Naive B cell (primary cell): ENCODE measurements around the gene VPS35L. TPM values are rescaled to one million over a fixed set of nuclear protein-coding genes. Genes with fewer than 3 reads are reported as not detected.

Experiments used
- ATAC-seq, 2 donors: fragments of 150-1000 bp; cut with Tn5 transposase; 2 replicates each; pipeline ENCODE4 v1.10.0; 2021; ENCODE audit warnings: low read depth in 2 of 2, mild to moderate bottlenecking in 2 of 2, moderate library complexity in 2 of 2
- DNase-seq: peaks from one replicate; pipeline ENCODE4 v3.0.0; 2022
- H3K27ac Mint-ChIP-seq, 6 donors: one replicate each; pipeline ENCODE4 v1.8.0; 2020 to 2022; ENCODE audit warnings: mild to moderate bottlenecking in 6 of 6, mixed read lengths in 6 of 6, moderate library complexity in 5 of 6, inconsistent platforms in 2 of 6
- H3K27me3 Mint-ChIP-seq, 3 donors: one replicate each; pipeline ENCODE4 v1.8.0; 2021 to 2022; ENCODE audit warnings: mixed read lengths in 3 of 3, mild to moderate bottlenecking in 1 of 3
- H3K36me3 Mint-ChIP-seq, 2 donors: one replicate each; pipeline ENCODE4 v1.8.0; 2020 to 2022; ENCODE audit warnings: mixed read lengths in 2 of 2, inconsistent platforms in 1 of 2, mild to moderate bottlenecking in 1 of 2
- H3K4me1 Mint-ChIP-seq, 3 donors: one replicate each; pipeline ENCODE4 v1.8.0; 2020 to 2022; ENCODE audit warnings: mixed read lengths in 3 of 3, inconsistent platforms in 1 of 3, mild to moderate bottlenecking in 1 of 3, moderate library complexity in 1 of 3
- H3K4me3 Mint-ChIP-seq, 8 donors: one replicate each; pipeline ENCODE4 v1.8.0; 2020 to 2022; ENCODE audit warnings: mild to moderate bottlenecking in 8 of 8, mixed read lengths in 8 of 8, moderate library complexity in 8 of 8, inconsistent platforms in 2 of 8
- H3K9me3 Mint-ChIP-seq, 7 donors: one replicate each; pipeline ENCODE4 v1.8.0; 2020 to 2022; ENCODE audit warnings: mixed read lengths in 7 of 7, mild to moderate bottlenecking in 5 of 7, inconsistent platforms in 2 of 7, moderate library complexity in 1 of 7
- polyA plus RNA-seq, 6 donors: library from polyadenylated mRNA; unstranded; fragments of 300-500 nt; fragmentation: Illumina TruSeq; gene quantifications; one replicate each; pipeline ENCODE4 v1.2.3, GENCODE V29; 2021; ENCODE audit warnings: low read depth in 6 of 6

The VPS35L gene
- polyA plus RNA-seq, 6 donors from 2014 or later: 31.1 to 38.6 (median 33.8) TPM

- Mint-ChIP-seq H3K9me3 (peaks cover 0 to 1% (median 0%) of the 10 kb centered on the region in 7 donors), H3K4me3 (no peak overlapping the region), H3K27me3 (no peaks in the 10 kb centered on the region), H3K4me1 (no peaks in the 10 kb centered on the region), H3K36me3 (peaks cover 10 to 11% of the 10 kb centered on the region in 2 donors), H3K27ac (no peak overlapping the region)
- DNase-seq (no peak), ATAC-seq (no peak)
Measured at GRCh38 chr16:19548144-19548543, 7.4 kb upstream of the VPS35L start.

GRCh38 chr16:19549673-19550072 lies 5.8 kb upstream of the VPS35L start:
- ATAC-seq: no peak
- H3K27ac Mint-ChIP-seq: no peak overlapping the region
- H3K9me3 Mint-ChIP-seq: no peaks in the 10 kb centered on the region
- no peak overlapping the region for H3K4me3 Mint-ChIP-seq
- no peaks in the 10 kb centered on the region for H3K27me3 Mint-ChIP-seq
- DNase-seq: no peak
- H3K36me3 Mint-ChIP-seq: no peaks in the 10 kb centered on the region
- H3K4me1 Mint-ChIP-seq: peaks cover 0 to 6% (median 1%) of the 10 kb centered on the region in 3 donors

- no peaks in the 10 kb centered on the region for H3K27me3 Mint-ChIP-seq
- DNase-seq (peak; percentile 14), ATAC-seq (no peak)
- peak overlapping the region; percentile 94 to 98 (median 96) for H3K27ac Mint-ChIP-seq
- no peaks in the 10 kb centered on the region for H3K36me3 Mint-ChIP-seq
- no peaks in the 10 kb centered on the region for H3K9me3 Mint-ChIP-seq
- H3K4me1 Mint-ChIP-seq: peaks cover 13 to 29% (median 20%) of the 10 kb centered on the region in 3 donors
- H3K4me3 Mint-ChIP-seq: peak overlapping the region; percentile 94 to 99 (median 97)
Measured at GRCh38 chr16:19555938-19556771, 652 bp downstream of the VPS35L start.

GRCh38 chr16:19559242-19559910 lies 3.9 kb downstream of the VPS35L start:
- H3K4me3 Mint-ChIP-seq: peak overlapping the region in 2 of 8 donors; percentile 63 to 64
- DNase-seq (peak; percentile 34), ATAC-seq (no peak)
- peaks cover 0 to 5% (median 3%) of the 10 kb centered on the region in 7 donors for H3K9me3 Mint-ChIP-seq
- no peaks in the 10 kb centered on the region for H3K27me3 Mint-ChIP-seq
- H3K4me1 Mint-ChIP-seq: peaks cover 16 to 25% (median 20%) of the 10 kb centered on the region in 3 donors
- H3K36me3 Mint-ChIP-seq: no peaks in the 10 kb centered on the region
- H3K27ac Mint-ChIP-seq: no peak overlapping the region

GRCh38 chr16:19560078-19560477 lies 4.6 kb downstream of the VPS35L start:
- ATAC-seq (no peak), DNase-seq (no peak)
- Mint-ChIP-seq H3K9me3 (peaks cover 0 to 5% (median 3%) of the 10 kb centered on the region in 7 donors), H3K4me3 (no peak overlapping the region), H3K4me1 (peaks cover 15 to 19% (median 16%) of the 10 kb centered on the region in 3 donors), H3K36me3 (no peaks in the 10 kb centered on the region), H3K27ac (no peak overlapping the region), H3K27me3 (no peaks in the 10 kb centered on the region)

GRCh38 chr16:19563377-19563776 lies 7.9 kb downstream of the VPS35L start:
- DNase-seq: no peak
- Mint-ChIP-seq H3K27ac (peak overlapping the region in 1 of 6 donors; percentile 49), H3K4me3 (peak overlapping the region in 1 of 8 donors; percentile 37), H3K4me1 (peaks cover 0 to 6% (median 3%) of the 10 kb centered on the region in 3 donors), H3K36me3 (peaks cover 6 to 9% of the 10 kb centered on the region in 2 donors), H3K27me3 (no peaks in the 10 kb centered on the region), H3K9me3 (peaks cover 0 to 5% (median 3%) of the 10 kb centered on the region in 7 donors)
- no peak for ATAC-seq

- Mint-ChIP-seq H3K4me1 (peaks cover 0 to 2% (median 0%) of the 10 kb centered on the region in 3 donors), H3K36me3 (peaks cover 10 to 16% of the 10 kb centered on the region in 2 donors), H3K27ac (no peak overlapping the region), H3K9me3 (peaks cover 0 to 5% (median 3%) of the 10 kb centered on the region in 7 donors), H3K27me3 (no peaks in the 10 kb centered on the region), H3K4me3 (no peak overlapping the region)
- ATAC-seq: no peak
- no peak for DNase-seq
Measured at GRCh38 chr16:19566362-19566761, 10.9 kb downstream of the VPS35L start.

- peaks cover 0 to 5% (median 3%) of the 10 kb centered on the region in 7 donors for H3K9me3 Mint-ChIP-seq
Measured at GRCh38 chr16:19567560-19567959, 12.1 kb downstream of the VPS35L start.

GRCh38 chr16:19573997-19574396 lies 18.5 kb downstream of the VPS35L start:
- DNase-seq (no peak), ATAC-seq (no peak)
- Mint-ChIP-seq H3K9me3 (peaks cover 0 to 5% (median 2%) of the 10 kb centered on the region in 7 donors), H3K4me3 (no peak overlapping the region), H3K36me3 (peaks cover 28 to 42% of the 10 kb centered on the region in 2 donors), H3K4me1 (no peaks in the 10 kb centered on the region), H3K27ac (no peak overlapping the region), H3K27me3 (no peaks in the 10 kb centered on the region)

More at GRCh38 chr16:19567560-19567959, 12.1 kb downstream of the VPS35L start:
- Mint-ChIP-seq H3K4me1 (no peaks in the 10 kb centered on the region), H3K4me3 (no peak overlapping the region), H3K36me3 (peaks cover 10 to 16% of the 10 kb centered on the region in 2 donors), H3K27ac (peak overlapping the region in 1 of 6 donors; percentile 60), H3K27me3 (no peaks in the 10 kb centered on the region)
- DNase-seq (no peak), ATAC-seq (no peak)

- no peak overlapping the region for H3K27ac Mint-ChIP-seq
- H3K4me3 Mint-ChIP-seq: no peak overlapping the region
- no peak for ATAC-seq
- no peak for DNase-seq
- no peaks in the 10 kb centered on the region for H3K27me3 Mint-ChIP-seq
- no peaks in the 10 kb centered on the region for H3K4me1 Mint-ChIP-seq
- peaks cover 0 to 5% (median 2%) of the 10 kb centered on the region in 7 donors for H3K9me3 Mint-ChIP-seq
- H3K36me3 Mint-ChIP-seq: peaks cover 28 to 44% of the 10 kb centered on the region in 2 donors
Measured at GRCh38 chr16:19574615-19575014, 19.1 kb downstream of the VPS35L start.

GRCh38 chr16:19578378-19578971 lies 23.0 kb downstream of the VPS35L start:
- peaks cover 0 to 16% (median 8%) of the 10 kb centered on the region in 7 donors for H3K9me3 Mint-ChIP-seq
- no peaks in the 10 kb centered on the region for H3K4me1 Mint-ChIP-seq
- no peak overlapping the region for H3K4me3 Mint-ChIP-seq
- H3K27me3 Mint-ChIP-seq: no peaks in the 10 kb centered on the region
- no peak for DNase-seq
- peaks cover 39 to 66% of the 10 kb centered on the region in 2 donors for H3K36me3 Mint-ChIP-seq
- peak overlapping the region in 1 of 6 donors; percentile 10 for H3K27ac Mint-ChIP-seq
- no peak for ATAC-seq

- DNase-seq (no peak), ATAC-seq (no peak)
- Mint-ChIP-seq H3K9me3 (peaks cover 0 to 11% (median 7%) of the 10 kb centered on the region in 7 donors), H3K4me1 (peaks cover 6 to 8% (median 7%) of the 10 kb centered on the region in 3 donors), H3K36me3 (peaks cover 38 to 61% of the 10 kb centered on the region in 2 donors), H3K4me3 (no peak overlapping the region), H3K27ac (peak overlapping the region in 1 of 6 donors; percentile 29), H3K27me3 (no peaks in the 10 kb centered on the region)
Measured at GRCh38 chr16:19582050-19582831, 26.7 kb downstream of the VPS35L start.
